H9 (cell line): Measurements from ENCODE around the gene IL1RAPL1. TPM values are rescaled to one million over a fixed set of nuclear protein-coding genes. Genes with fewer than 3 reads are reported as not detected.

ENCODE experiments used
- DNase-seq: peaks from one replicate; pipeline ENCODE4 v3.0.0-alpha.2; 2017
- H2AFZ ChIP-seq: one replicate; pipeline ENCODE4 v1.6.1; 2013; ENCODE audit warnings: mild to moderate bottlenecking, low read length, control low read depth, moderate library complexity
- H2AK5ac ChIP-seq: 2 replicates; pipeline ENCODE4 v1.6.1; 2013; ENCODE audit warnings: low read length, control low read depth, mixed read lengths; ENCODE audit not compliant: insufficient read length
- H2BK120ac ChIP-seq: one replicate; pipeline ENCODE4 v1.6.1; 2013; ENCODE audit warnings: low read depth, mild to moderate bottlenecking, low read length, control low read depth, inconsistent platforms; ENCODE audit not compliant: poor library complexity, severe bottlenecking
- H2BK12ac ChIP-seq: 2 replicates; pipeline ENCODE4 v1.6.1; 2013; ENCODE audit warnings: low read length, control low read depth, mixed read lengths, low read depth; ENCODE audit not compliant: insufficient read length
- H2BK15ac ChIP-seq: 2 replicates; pipeline ENCODE4 v1.6.1; 2013; ENCODE audit warnings: low read depth, low read length, control low read depth
- H2BK20ac ChIP-seq: one replicate; pipeline ENCODE4 v1.6.1; 2013; ENCODE audit warnings: low read depth, mild to moderate bottlenecking, low read length, control low read depth, inconsistent platforms; ENCODE audit not compliant: poor library complexity, severe bottlenecking
- H2BK5ac ChIP-seq: 2 replicates; pipeline ENCODE4 v1.6.1; 2013; ENCODE audit warnings: low read length, control low read depth, mixed read lengths; ENCODE audit not compliant: insufficient read length
- H3K14ac ChIP-seq: 2 replicates; pipeline ENCODE4 v1.6.1; 2013; ENCODE audit warnings: low read length, control low read depth; ENCODE audit not compliant: insufficient read depth
- H3K18ac ChIP-seq: 2 replicates; pipeline ENCODE4 v1.6.1; 2013; ENCODE audit warnings: low read depth, mild to moderate bottlenecking, mixed read lengths, low read length, control low read depth; ENCODE audit not compliant: insufficient read length
- H3K23ac ChIP-seq: 2 replicates; pipeline ENCODE4 v1.6.1; 2013; ENCODE audit warnings: low read length, control low read depth, mixed read lengths, low read depth; ENCODE audit not compliant: insufficient read length
- H3K23me2 ChIP-seq: 2 replicates; pipeline ENCODE4 v1.6.1; 2013; ENCODE audit warnings: low read depth, mild to moderate bottlenecking, mixed read lengths, low read length, control low read depth; ENCODE audit not compliant: insufficient read length, poor library complexity, severe bottlenecking
- H3K27ac ChIP-seq: 2 replicates; pipeline ENCODE4 v1.5.1; 2013; ENCODE audit warnings: low read length, control low read depth, mixed read lengths, low read depth; ENCODE audit not compliant: insufficient read length
- H3K27me3 ChIP-seq: 2 replicates; pipeline ENCODE4 v1.6.1; 2013; ENCODE audit warnings: low read length, control low read depth, inconsistent platforms; ENCODE audit not compliant: insufficient read depth
- H3K4ac ChIP-seq: 2 replicates; pipeline ENCODE4 v1.6.1; 2013; ENCODE audit warnings: low read depth, mild to moderate bottlenecking, control low read depth, inconsistent platforms, low read length, moderate library complexity
- H3K4me1 ChIP-seq: 2 replicates; pipeline ENCODE4 v1.6.1; 2013; ENCODE audit warnings: low read length, control low read depth, inconsistent platforms; ENCODE audit not compliant: insufficient read depth
- H3K4me2 ChIP-seq: 2 replicates; pipeline ENCODE4 v1.6.1; 2013; ENCODE audit warnings: low read length, control low read depth, mixed read lengths; ENCODE audit not compliant: insufficient read length, insufficient read depth
- H3K56ac ChIP-seq: 2 replicates; pipeline ENCODE4 v1.6.1; 2013; ENCODE audit warnings: low read depth, mild to moderate bottlenecking, mixed read lengths, low read length, control low read depth; ENCODE audit not compliant: insufficient read length
- H3K79me1 ChIP-seq: 2 replicates; pipeline ENCODE4 v1.6.1; 2013; ENCODE audit warnings: low read depth, mild to moderate bottlenecking, moderate library complexity, low read length, control low read depth, inconsistent platforms; ENCODE audit not compliant: insufficient read depth, poor library complexity, severe bottlenecking
- H3K79me2 ChIP-seq: 2 replicates; pipeline ENCODE4 v1.6.1; 2013; ENCODE audit warnings: low read length, control low read depth, inconsistent platforms; ENCODE audit not compliant: insufficient read depth
- H3K9ac ChIP-seq: 2 replicates; pipeline ENCODE4 v1.6.1; 2013; ENCODE audit warnings: low read length, control low read depth, mixed read lengths; ENCODE audit not compliant: insufficient read length; ENCODE audit errors: extremely low read depth
- H3K9me3 ChIP-seq: one replicate; pipeline ENCODE4 v1.6.1; 2013; ENCODE audit warnings: low read depth, low read length, inconsistent platforms; ENCODE audit not compliant: control insufficient read depth
- H3T11ph ChIP-seq: one replicate; pipeline ENCODE4 v1.6.1; 2013; ENCODE audit warnings: mild to moderate bottlenecking, low read length, control low read depth, inconsistent platforms
- H4K20me1 ChIP-seq: one replicate; pipeline ENCODE4 v1.6.1; 2013; ENCODE audit not compliant: control insufficient read depth, insufficient read length, insufficient read depth
- H4K5ac ChIP-seq: 2 replicates; pipeline ENCODE4 v1.6.1; 2013; ENCODE audit warnings: low read depth, mild to moderate bottlenecking, mixed read lengths, low read length, control low read depth; ENCODE audit not compliant: insufficient read length
- H4K8ac ChIP-seq: replicated peaks from 2 replicates; pipeline ENCODE4 v1.6.1; 2013; ENCODE audit warnings: low read length, control low read depth, mixed read lengths, low read depth; ENCODE audit not compliant: insufficient read length
- H4K91ac ChIP-seq: 2 replicates; pipeline ENCODE4 v1.6.1; 2013; ENCODE audit warnings: low read depth, mild to moderate bottlenecking, moderate library complexity, mixed read lengths, low read length, control low read depth; ENCODE audit not compliant: insufficient read length
- H3K27ac Mint-ChIP-seq, 3 experiments: 2 replicates in 2 of 3; 3 replicates in 1 of 3; pipeline ENCODE4 v1.8.0; 2020 to 2021; ENCODE audit warnings: mixed read lengths in 3 of 3, mild to moderate bottlenecking in 1 of 3, moderate library complexity in 1 of 3
- H3K27me3 Mint-ChIP-seq: 2 replicates; pipeline ENCODE4 v1.8.0; 2021; ENCODE audit warnings: low read depth, mild to moderate bottlenecking, moderate library complexity, mixed read lengths
- H3K36me3 Mint-ChIP-seq, 3 experiments: 2 replicates in 2 of 3; 3 replicates in 1 of 3; pipeline ENCODE4 v1.8.0; 2020 to 2021; ENCODE audit warnings: low read depth in 3 of 3, mixed read lengths in 3 of 3; ENCODE audit not compliant: insufficient read depth in 1 of 3
- H3K4me1 Mint-ChIP-seq, 2 experiments: 2 replicates each; pipeline ENCODE4 v1.8.0; 2020; ENCODE audit warnings: mixed read lengths in 2 of 2
- H3K4me3 Mint-ChIP-seq, 2 experiments: 2 replicates in 1 of 2; 3 replicates in 1 of 2; pipeline ENCODE4 v1.8.0; 2020 to 2021; ENCODE audit warnings: mild to moderate bottlenecking in 2 of 2, mixed read lengths in 2 of 2, moderate library complexity in 1 of 2
- H3K9me3 Mint-ChIP-seq, 2 experiments: 2 replicates in 1 of 2; 3 replicates in 1 of 2; pipeline ENCODE4 v1.8.0; 2020; ENCODE audit warnings: mild to moderate bottlenecking in 2 of 2, mixed read lengths in 2 of 2, moderate library complexity in 1 of 2
- WGBS: extraction: QIAGEN DNeasy Blood & Tissue Kit; methylation state at CpG from one replicate; pipeline ENCODE4 v1.1.7; 2013; ENCODE audit warnings: missing lambda C conversion rate, low lambda C conversion rate, mixed read lengths; ENCODE audit not compliant: insufficient read length; ENCODE audit errors: extremely low coverage; 5-methylcytosine and 5-hydroxymethylcytosine counted together
- total RNA-seq: library from RNA; stranded (reverse); gene quantifications from 2 replicates; pipeline ENCODE4 v1.2.1, GENCODE V29; 2021
- TF ChIP-seq, protein P1 (sequence below): fragments of 200-600 bp; sonication (generic); conservative IDR thresholded peaks from 3 replicates; pipeline ENCODE4 v1.8.0; 2021; ENCODE audit warnings: antibody characterized with exemption, mild to moderate bottlenecking

IL1RAPL1 gene
- total RNA-seq, 1 experiment from 2014 or later, result 0.31 TPM

DNA sequence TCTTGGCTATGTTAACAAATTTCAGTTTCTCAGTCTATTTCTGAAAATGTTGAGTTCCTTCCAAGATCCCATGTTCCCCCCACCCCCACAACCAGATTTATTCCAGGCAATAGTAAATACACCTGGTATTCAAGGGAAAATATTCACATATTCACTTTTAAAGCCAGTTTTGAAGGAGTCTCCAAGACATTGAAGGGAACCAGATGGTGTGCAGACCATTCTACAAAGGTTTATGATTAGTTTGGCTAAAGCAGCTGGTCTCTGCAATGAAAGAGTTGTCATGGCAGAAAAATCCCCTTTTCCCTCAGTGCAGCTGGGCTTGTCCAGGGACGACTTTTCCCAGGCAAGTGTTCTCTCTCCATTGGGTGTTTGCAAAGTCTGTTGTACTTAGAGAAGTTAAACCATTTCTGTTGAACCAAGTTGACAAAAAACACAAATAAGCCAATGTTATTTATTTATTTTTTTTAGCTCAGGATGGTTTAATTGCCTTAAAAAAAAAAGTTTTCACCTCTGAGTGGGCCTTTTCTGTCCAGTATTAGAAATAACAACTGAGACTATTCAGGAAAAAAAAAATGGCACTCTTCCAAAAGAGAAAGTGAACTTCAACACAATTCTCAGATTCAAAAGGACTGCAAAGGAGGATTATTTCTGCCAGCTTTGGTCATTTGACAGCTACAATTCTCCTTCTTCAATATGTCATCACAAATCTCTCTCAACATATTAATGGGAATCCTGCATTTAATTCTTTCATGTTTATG is 410.6 kb downstream of the IL1RAPL1 start:
- WGBS, result no CpG with 5 or more reads among the region's 1 CpG
- Histone ChIP-seq H3K4me1 (no peaks in the 10 kb centered on the region), H4K8ac (no peak overlapping the region)

More for the DNA sequence above, 410.6 kb downstream of the IL1RAPL1 start:
- Histone ChIP-seq H3K27ac (no peak overlapping the region), H3K79me1 (no peaks in the 10 kb centered on the region), H4K20me1 (no peaks in the 10 kb centered on the region), H2BK15ac (no peak overlapping the region), H2BK120ac (no peak overlapping the region), H3K56ac (no peak overlapping the region), H2AK5ac (no peak overlapping the region), H3K27me3 (no peaks in the 10 kb centered on the region), H3K14ac (no peak overlapping the region), H2BK20ac (no peak overlapping the region), H4K5ac (no peak overlapping the region), H2BK5ac (no peak overlapping the region), H3K23me2 (no peaks in the 10 kb centered on the region), H3T11ph (no peak overlapping the region), H3K4me2 (no peak overlapping the region), H2BK12ac (no peak overlapping the region), H3K18ac (no peak overlapping the region), H3K79me2 (no peaks in the 10 kb centered on the region), H3K4ac (no peak overlapping the region), H4K91ac (no peak overlapping the region), H3K23ac (no peak overlapping the region), H3K9ac (no peak overlapping the region), H3K9me3 (peaks cover 3% of the 10 kb centered on the region), H2AFZ (no peak overlapping the region)
- Mint-ChIP-seq H3K36me3 (peaks cover 0 to 2% (median 0%) of the 10 kb centered on the region in 3 experiments; a peak in 1 of 7 replicates), H3K9me3 (peaks cover 8 to 46% of the 10 kb centered on the region in 2 experiments), H3K4me3 (no peak overlapping the region), H3K27ac (no peak overlapping the region), H3K4me1 (peaks cover 10 to 16% of the 10 kb centered on the region in 2 experiments), H3K27me3 (no peaks in the 10 kb centered on the region; the same call in 1 of the 2 replicates)
- no peak for DNase-seq
- TF ChIP-seq, protein P1, sequence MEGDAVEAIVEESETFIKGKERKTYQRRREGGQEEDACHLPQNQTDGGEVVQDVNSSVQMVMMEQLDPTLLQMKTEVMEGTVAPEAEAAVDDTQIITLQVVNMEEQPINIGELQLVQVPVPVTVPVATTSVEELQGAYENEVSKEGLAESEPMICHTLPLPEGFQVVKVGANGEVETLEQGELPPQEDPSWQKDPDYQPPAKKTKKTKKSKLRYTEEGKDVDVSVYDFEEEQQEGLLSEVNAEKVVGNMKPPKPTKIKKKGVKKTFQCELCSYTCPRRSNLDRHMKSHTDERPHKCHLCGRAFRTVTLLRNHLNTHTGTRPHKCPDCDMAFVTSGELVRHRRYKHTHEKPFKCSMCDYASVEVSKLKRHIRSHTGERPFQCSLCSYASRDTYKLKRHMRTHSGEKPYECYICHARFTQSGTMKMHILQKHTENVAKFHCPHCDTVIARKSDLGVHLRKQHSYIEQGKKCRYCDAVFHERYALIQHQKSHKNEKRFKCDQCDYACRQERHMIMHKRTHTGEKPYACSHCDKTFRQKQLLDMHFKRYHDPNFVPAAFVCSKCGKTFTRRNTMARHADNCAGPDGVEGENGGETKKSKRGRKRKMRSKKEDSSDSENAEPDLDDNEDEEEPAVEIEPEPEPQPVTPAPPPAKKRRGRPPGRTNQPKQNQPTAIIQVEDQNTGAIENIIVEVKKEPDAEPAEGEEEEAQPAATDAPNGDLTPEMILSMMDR, result no peak
